T-helper 2 cell (primary cell): ENCODE data around the gene DDX27.

Source experiments
- DNase-seq, 5 experiments: peaks; one replicate each; pipeline versions ENCODE4 v3.0.0 to v3.0.0-alpha.2; 2012 to 2022

Gene DDX27

DNA sequence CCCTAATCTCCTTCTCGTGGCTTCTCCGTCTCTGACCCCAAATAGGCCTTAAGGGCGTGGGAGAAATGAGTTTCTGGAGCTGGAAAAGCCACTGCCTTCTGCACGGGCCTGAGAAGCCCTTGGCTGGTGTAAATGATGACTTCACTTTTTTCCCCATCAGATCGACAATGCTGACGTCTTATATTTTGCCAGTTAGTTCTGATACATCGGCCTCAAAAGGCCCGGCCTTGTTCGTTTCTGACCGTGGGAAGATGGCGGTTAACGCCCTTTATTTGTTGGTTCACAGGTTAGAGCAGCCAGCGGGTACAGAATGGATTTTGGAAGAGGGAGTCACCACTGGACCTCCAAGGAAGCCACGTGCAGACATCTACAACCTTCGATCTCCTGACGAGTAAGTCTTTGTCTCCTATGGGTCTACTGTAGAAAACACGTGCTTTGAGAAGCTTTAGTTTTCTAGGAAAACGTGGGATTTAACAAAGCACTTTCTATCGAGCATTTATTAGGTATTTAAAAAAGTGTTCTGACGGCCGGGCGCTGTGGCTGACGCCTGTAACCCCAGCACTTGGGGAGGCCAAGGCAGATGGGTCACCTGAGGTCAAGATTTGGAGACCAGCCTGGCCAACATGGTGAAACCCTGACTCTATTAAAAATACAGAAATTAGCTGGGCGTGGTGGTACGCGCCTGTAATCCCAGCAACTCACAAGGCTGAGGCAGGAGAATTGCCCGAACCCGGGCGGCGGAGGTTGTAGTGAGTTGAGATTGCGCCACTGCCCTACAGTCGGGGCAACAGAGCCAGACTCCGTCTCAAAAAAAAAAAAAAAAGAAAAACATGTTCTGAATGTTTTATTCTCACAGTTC, 59.8 kb downstream of the DDX27 start:
- peak in 1 of 5 experiments; percentile 57 for DNase-seq

DNA sequence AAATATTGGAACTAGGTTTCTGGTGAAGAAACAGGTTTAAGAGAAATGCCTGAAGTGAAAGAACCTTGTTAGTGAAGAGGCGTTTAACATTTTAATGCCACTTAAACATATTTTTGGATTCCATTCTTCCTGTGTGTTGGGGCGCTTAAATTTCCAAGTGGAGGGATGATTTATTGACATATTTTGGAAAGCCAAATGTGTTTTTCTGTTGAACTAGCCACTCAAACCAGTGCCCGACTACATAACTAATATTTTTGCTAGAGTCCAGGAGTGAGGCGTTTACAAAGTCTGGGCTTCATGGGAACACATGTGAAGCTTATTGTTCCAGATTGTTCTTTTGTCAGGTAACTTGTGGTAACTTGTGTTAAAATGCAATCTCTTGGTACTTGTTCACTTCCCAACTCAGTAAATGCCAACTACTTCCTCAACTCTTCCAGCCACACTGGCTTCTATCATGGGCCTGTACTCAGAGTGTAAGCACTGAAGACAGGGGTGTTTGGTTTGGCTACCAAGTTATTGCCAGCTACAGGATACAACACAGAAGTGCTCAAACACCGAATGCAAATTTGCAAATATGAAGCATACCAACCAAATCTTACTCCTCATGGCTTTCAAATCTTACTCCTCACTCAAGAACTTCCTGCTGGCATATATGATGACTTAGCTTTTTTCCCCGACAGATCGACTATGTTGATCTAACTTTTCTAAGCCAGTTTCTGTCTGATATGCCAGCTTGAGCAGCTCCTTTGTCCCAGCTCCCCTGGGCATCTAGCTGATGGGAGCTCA, 60.7 kb downstream of the DDX27 start:
- peak in 1 of 5 experiments; percentile 55 for DNase-seq

DNA sequence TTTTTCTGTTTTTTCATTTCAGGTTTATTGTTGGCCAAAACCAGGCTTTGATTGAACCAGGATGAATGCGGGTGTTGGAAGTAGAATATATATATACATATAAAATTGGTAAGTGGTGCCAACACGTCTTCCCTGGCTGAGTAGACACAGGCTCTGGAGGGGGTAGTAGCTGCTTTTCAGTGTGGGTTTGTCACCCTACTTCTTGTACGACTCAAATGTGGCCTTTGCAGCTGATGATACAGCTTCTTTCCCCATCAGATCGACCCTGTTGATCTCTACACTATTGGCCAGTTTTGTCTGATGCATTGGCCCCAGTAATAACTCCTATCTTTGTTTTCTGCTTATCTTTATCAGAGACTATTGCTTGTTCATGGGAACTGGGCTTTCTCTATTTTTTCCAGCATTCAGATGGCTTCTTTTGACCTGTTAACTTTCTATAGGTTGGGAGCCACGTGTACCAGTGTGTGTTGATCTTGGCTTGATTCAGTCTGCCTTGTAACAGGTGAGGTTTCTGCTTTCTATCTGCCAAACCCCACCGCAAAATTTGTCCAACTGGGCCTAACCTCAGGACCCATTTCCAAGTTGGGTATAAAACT, 61.3 kb downstream of the DDX27 start:
- DNase-seq = peak in 1 of 5 experiments; percentile 30

DNA sequence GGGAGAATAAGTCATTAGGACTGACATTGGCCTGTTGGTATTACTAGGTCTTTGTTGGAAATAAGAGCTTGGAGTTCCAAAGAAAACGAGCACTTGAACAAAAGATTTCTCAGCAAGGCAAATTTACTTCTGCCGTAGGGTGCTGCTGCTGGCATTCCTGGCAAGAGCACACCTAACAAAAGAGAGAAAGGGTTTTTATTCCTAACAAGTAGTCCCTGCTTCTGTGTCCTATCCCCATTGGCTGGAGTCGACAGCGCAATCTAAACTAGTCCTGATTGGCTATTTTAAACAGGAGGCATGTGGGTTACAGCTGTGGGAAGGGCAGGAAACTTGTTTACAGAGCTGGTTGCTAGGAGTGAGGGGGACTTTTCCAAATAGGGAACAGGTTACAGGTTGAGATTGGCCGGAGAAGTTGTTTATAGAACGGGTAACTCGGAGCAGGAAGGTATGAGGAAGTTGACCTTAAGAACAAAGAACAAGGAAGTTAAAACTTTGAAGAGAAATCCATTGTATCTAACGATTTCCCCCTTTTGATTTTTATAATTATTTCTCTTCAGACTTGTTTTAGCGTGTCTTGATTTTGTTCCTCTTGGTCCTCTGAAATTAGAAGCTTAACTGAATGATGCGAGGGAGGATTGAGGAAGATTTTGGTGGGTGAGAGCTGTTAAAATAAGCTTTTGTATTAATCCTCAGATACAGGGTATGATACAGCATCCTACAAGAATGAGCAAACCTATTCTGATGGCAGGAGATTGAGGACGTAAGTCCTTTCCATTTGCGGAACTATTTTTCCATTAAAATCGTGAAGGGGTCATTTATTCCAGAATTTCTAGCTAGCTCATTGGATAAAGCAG, 62.1 kb downstream of the DDX27 start:
- DNase-seq = peak in 1 of 5 experiments; percentile 50

DNA sequence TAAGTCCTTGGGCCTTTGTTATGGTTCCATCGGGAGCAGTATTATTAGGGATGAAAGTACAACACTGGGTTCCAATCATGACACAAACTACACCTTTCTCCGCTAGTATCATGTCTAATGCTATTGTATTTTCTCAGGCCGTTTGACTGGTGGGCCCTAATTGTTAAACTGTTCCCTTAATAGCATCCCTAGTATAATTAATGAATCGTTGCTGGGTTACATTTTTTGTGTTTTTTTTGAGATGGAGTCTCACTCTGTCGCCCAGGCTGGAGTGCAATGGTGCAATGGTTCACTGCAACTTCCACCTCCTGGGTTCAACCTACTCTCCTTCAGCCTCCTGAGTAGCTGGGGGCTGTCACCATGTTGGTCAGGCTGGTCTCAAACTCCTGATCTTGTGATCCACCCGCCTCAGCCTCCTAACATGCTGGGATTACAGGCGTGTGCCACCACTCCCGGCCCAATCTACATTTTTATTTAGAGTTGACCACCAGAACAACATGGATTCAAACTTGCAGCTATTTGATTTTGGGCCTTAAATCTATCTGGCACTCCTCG, 62.8 kb downstream of the DDX27 start:
- no peak for DNase-seq

DNA sequence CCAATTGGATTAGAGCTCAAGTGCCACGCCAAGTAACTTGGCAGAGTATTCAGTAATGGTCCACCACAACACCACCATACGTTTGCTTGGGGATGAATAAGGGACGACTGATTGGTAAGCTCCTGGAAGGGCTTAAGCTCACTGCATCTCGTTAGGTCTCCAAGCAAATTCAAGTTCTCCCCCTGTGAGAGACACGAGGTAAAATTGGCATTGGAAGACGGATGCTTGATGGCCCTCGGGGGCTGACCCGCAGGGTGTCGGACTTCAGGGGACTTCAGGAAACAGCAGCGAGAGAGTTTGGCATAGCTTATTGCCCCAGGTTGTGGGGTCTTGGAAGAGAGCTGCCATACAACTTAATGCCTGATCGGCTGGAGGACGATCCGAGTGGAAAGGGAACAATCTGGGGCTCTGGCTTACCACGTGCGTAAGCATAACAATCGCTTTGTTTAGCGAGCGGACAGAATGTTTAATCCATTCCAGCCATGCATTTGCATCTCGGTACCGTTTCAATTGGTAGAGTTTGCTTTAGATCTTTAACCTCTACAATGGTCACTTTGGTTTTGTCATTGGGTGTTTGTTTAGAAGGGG, 63.5 kb downstream of the DDX27 start:
- peak in 1 of 5 experiments; percentile 27 for DNase-seq

DNA sequence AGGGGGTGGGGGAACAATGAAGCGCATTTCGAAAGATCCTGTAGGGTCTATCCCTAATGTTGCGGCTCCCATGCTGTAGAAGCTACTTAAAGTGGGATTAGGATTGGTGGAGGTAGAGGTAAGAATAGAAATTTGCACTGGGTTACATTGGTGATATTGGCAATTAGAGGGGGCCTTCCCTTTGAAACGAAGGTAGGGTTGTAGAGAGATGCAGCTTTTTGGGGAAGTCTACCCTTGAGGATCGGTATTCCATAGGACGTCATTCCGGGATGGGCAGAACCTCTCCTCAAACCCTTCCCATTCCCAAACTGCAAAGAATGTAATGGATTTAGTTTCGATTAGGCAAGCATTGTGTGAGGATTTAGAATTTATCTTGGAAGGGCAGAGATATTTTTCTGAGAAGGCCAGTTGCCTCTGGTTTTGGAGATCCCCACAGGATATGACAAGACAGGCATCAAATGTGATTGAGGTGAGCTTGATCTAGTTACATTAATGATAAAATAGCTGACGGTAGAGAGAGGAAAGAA, 64.0 kb downstream of the DDX27 start:
- DNase-seq = peak in 1 of 5 experiments; percentile 43

DNA sequence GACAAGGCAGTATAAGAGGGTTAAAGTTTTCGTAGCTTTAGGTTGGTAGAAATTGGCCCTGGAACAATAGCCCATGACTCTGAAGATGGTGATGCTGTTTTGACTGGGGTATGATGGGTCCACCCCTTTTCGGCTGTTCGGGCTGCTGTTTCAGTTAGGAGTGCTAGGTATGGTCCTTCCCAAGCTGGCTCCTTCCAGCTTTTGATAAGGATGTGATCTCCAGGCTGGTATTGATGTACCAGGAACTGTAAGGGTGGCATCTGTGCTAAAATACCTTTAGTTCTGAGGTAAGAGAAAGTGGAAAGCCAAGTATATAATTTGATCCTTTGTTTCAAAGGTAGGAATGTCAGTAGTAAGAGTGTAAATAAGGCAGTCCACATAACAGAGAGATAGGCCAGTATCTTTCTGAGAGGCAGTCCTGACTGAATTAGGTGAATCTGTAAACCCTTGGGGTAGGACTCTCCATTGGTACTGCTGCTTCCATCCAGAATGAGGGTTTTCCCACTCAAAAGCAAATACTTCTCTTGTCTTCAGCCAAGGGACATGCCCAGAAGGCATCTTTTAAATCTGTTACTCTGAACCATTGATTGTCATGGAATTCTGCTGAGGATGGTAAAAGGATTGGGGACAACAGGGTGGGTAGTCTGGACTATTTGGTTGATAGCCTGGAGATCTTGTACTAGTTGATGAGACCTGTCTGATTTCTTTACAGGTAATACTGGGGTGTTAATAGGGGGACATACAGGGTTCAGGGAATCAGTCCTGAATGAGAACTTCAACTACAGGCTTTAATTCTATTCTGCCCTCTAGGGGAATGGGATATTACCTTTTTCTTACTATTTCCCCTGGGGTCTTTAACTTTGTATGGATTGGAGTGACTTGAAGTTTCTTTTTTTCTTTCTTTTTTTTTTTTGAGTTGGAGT, 64.7 kb downstream of the DDX27 start:
- no peak for DNase-seq

DNA sequence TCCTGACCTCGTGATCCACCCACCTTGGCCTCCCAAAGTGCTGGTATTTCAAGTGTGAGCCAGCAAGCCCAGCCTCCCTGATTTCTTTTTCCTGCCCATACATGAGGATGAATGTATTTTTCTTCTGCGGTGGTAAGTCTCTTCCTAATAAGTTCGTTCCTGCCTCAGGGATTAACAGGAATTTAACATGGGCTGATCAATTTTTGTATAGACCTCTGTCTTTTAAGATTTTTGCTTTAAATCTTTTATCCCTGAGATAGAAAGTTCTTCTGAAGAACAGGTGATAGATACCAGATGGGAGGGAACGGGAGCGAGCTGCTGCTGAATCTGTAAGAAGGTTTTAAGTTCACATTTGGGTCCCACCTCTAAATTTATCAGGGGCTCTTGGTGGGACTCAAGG, 65.6 kb downstream of the DDX27 start:
- DNase-seq = no peak

DNA sequence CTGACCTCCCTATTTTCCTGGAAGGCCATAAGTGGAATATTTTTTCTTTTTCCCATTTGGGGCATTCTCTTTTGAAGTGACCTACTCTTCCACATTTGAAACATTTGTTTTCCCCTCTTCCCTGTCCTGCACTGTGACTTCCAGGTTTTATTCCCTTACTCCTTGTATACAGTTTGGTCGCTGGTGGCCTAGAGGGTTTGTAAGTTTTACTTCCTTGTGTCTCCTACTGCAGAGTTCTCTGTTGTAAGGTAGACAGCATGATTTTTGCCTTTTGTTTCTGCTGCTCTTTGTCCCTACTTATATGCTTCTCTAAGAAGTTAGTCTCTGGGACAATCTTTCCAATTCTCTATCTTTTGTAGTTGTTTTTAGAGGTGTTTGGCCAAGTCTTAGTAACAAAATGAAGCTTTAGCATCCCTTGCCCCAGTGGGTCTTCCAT, 66.0 kb downstream of the DDX27 start:
- no peak for DNase-seq

DNA sequence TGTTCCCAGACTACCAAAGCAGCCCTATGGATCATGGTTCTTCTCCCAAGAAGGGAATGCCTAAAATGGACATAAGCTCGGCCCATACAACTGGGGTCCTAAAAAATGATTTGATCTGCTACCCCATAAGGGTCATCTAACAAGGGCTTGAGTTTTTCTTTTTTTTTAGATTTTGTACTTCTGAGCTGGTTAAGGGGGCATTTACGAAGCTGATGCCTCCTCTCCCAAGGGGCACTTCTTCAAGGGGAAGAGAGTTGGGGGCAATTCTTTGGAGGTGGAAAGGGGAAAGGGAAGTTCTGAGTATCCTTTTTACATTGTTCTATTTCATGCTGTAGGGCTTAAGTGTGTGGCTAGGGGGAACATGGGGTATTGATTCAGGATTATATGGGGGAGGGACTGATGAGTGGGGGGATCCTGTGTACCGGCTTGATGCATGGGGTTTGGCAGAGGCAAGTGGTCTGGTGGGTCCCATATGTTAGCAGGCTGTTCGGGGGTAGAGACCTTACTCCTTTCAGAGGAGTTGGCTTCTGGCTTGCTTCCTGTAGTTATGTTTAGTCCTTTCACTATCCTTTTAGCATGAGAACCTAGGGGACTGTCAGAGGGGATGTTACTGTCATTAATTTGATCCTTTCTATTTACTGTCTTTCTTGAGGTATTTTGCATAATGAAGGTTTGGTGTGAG, 66.7 kb downstream of the DDX27 start:
- no peak for DNase-seq

DNA sequence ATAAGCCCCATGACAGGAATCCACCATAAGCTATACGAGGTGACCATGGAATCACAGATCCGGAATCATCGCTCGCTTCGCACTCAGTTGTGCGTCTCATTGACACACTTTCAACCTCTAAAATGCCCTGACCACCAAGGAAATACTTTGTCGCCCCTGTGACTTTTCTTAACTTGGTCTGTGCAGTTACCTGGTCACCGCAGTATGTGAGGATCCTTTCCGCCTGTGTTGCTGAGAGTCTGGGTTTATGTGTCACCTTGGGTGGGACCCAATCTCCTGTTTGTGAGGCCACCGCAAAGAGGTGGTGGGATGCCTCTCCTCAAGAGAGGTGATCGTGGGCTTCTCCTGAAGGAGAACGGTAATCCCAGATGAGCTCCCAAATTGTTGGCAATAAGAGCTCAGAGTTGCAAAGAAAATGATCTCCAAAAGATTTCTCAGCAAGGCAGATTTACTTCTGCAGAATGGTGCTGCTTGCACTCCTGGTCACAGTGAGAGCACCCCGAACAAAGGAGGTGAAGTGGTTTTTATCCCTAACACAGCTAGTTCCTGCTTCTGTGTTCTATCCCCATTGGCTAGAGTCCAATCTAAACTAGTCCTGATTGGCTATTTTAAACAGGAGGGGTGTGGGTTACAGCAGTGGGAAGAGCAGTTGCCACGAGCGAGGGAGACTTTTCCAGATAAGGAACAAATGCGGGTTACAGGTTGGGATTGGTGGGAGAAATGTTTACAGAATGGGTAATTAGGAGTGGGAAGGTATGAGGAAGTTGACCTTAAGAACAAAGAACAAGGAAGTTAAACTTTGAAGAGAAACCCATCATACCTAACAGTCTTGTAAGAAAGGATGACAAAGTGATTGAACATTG, 67.7 kb downstream of the DDX27 start:
- peak in 1 of 5 experiments; percentile 38 for DNase-seq

DNA sequence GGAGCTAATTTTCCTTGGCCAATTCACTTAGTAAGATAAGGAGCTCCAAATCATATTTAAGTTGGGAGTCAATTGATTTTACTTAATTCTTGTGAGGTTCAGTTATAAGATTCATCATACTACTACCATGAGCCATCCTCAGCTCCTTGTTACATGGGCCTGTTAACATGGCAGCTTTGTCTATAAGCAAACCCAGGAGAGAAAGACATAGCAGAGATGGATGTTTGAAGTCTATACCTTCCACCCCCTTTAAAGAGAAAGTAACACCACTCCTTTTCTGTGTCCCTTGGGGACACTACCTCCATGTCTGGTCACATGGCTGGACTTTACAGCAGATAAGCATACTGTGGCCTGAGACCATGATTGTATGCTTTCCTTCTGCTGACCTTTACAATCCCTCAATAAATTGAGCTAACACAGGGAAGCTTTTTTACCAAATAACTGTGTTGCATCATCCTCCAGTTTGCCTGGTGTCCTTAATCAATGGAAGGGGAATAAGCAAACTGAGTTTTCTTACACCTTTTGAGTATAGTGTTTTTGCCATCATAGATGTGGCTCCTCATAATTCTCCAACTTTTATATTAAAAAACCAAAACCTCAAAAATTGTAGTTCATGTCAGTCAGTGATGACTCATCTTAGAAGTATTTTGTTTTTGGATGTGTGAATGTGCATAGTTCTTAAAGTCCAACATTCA, 68.5 kb downstream of the DDX27 start:
- no peak for DNase-seq

DNA sequence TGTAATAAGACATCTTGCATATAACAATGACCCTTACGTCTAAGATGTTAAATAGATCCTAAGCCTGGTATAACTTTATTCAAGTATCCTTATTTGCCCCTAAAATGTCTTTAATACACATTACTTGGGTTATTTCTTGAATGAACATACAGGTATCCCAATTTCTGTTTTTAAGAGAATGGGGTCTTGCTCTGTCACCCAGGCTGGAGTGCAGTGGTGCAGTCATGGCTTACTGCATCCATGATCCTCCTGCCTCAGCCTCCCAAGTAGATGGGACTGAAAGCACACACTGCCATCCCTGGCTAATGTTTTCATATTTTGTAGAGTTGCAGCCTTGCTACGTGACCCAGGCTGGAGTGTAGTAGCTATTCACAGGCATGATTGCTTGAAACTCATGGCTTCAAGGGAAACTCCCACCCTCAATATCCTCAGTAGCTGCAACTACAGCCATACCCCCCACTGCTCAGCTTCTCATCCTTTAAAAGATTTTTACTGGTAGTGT, 69.1 kb downstream of the DDX27 start:
- DNase-seq = no peak

DNA sequence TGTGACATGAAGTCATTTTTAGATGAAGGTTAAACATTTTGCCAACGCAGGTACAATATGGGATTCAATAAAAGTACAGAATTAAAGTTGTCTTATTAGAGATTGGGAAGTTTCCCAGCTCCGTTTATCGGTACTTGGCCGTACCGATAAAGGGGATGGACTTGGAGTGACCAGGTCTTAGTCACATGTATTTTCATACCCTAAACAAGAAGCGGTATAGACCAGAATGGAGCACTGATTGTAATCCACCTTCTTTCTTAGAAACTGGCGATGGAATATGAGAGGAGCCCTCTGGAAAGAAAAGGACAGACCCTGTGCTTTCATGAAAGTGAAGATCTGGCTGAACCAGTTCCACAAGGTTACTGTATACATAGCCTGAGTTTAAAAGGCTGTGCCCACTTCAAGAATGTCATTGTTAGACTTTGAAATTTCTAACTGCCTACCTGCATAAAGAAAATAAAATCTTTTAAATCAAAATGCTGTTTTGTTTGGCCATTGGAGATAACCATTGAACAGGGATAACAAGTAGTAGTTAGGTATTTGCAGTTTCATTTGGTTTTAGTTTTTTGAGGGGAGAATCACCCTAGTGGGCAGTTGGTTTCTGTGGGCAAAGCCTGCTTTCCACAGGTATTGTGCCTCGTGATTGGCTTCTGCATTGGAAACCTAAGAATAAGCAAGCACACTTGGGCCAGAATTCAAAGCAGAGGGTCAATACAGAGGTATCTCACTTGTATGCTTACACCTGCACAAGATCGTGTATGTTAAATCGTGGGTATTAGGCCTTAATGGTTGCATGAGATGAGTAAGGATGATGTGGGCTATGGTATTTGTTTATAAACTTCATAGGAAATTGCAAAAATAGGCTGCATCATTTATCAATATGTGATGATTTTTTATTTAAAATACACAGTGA, 69.8 kb downstream of the DDX27 start:
- DNase-seq = no peak

DNA sequence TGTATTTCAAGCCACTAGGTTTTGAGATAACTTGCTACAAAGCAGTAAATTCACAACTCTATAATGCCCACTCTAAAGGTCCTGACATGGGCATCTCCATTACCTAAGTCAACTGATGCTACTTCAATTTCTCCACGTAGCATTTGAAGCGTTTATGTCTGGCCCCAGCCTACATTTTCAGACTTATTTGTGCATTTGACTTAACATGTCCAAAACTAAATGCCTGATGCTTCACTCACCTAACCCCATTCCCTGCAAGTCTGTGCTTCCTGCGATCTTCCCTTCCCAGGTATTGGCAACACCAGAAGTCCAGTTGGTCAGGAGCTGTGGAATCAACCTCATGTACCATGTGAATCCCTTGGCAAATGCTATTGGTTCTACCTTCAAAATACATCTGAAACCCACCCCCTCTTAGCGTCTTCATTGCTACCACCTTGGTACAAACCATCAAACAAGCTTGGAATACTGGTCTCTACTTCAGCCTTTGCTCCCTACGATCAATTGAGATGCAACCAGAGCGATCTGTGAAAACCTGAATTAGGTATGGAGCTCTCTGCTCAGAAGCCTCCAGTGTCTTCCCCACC, 71.5 kb downstream of the DDX27 start:
- DNase-seq = no peak
